NCI-H460 (cell line): Measurements from ENCODE around the gene ATP5PD. TPM values are rescaled to one million over a fixed set of nuclear protein-coding genes. Genes with fewer than 3 reads are reported as not detected.

Experiments used
- DNase-seq: peaks from one replicate; pipeline ENCODE4 v3.0.0-alpha.2; 2016; ENCODE audit warnings: low read depth; ENCODE audit errors: extremely low read depth
- polyA plus RNA-seq: library from polyadenylated mRNA; depleted of rRNA; stranded (reverse); fragments of >200 nt; gene quantifications from 2 replicates; pipeline ENCODE4 v1.2.3, GENCODE V29; 2014; cell fraction: nucleus; rRNA removed
- total RNA-seq: library from RNA; depleted of rRNA; stranded (reverse); fragments of >200 nt; shearing (Covaris generic); gene quantifications from 2 replicates; pipeline ENCODE4 v1.2.3, GENCODE V29; 2014; rRNA removed

ATP5PD gene
- total RNA-seq: 272 and 301 TPM in 2 replicates
- polyA plus RNA-seq: 175 TPM in 2 replicates

DNA sequence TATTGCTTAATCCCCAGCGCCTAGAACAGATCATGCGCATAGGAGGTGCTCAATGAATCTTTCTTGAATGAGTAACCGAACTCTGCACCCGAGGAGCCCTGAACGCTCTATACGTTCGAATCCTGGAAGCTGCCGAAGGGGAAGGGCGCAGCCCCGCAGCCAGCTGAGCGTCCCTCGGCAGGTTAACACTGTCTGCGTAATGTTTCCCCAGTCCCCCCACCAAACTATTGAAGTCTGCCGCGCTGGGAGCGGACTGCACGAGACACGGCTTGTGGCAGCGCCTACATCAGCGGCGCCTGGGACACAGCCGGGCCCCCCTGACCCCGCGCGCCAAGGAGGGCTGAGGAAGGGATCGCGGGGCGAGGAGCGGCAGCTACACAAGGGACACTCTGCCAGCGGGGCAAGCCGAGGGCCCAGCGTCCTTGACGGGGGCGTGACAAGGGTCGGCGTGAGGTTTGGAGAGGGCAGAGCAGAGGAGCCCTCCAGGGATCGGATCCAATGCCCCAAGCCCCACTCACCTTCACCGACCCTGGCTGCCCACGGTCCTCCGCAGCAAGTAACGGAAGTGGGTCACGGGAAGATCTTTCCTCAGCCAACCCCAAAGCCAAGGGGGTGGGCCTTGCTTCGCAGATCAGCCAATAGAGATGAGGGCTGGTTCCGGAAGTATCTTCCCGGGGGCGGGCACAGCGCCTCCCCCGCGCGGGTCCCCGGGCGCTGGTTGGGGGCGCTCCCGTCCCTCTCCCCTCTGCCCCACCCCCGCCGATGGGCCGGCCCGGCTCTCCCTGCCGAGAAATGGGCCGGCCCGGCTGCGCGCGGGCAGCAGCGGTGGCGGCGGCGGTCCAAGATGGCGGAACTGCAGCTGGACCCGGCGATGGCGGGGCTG is at the start of gene ATP5PD, which contains the start of gene KCTD2:
ATP5PD (minus strand) TSS at position 563 of the 883 bp plus-strand sequence. CDS start 4,319 bp downstream, outside the sequence.
KCTD2 (plus strand) TSS at position 819 of the 883 bp plus-strand sequence; CDS start at position 845, 26 bp downstream.
- DNase-seq: peak; percentile 95

DNA sequence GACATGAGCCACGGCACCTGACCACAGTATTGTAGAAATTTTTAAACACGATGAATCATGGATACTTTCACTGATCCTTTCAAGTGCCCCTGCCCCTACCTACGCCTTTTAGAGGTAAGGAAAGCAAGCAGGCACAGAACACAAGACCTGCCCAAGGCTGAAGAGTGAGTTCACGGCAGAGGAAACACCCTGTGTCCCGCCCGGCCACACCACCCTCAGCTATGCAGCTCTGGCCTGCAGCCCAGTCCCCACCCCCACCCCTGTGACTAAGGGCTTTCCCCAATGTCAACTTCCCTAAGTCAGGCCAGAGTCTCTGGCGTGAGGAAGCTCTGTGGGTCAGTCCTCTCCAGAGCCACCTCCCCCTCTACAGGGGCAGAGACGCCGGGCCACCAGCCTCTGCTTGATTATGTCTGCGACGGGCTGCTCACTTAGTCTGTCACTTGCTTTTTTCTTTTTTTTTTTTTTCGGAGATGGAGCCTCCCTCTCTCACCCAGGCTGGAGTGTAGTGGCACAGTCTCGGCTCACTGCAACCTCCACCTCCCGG is 49.4 kb upstream of the ATP5PD start:
- peak; percentile 94 for DNase-seq

DNA sequence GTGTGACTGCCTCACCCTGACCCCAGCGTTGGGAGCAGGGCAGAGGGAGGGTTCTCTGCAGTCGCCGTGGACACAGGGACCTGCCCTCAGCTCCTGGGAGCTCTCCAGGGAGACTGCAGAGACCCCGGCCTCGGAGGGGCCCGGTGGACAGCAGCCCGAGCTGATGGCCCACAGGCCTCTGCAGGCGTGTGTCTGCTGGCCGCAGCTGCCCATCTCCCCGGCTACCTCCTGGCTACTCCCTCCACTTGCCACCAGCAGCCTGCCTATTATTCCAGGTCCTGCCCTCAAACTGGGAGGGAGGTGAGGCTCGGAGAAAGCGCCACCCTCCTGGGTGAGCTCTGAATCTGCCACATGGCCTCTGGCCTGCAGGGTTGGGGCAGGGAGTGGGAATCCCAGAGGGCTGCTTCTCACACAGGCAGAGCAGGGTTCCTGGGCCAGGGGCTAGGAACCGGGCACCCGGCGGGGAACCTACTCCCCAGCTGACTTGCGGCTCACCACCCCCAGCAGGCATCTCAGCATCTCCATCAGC is 48.2 kb upstream of the ATP5PD start:
- DNase-seq: no peak

DNA sequence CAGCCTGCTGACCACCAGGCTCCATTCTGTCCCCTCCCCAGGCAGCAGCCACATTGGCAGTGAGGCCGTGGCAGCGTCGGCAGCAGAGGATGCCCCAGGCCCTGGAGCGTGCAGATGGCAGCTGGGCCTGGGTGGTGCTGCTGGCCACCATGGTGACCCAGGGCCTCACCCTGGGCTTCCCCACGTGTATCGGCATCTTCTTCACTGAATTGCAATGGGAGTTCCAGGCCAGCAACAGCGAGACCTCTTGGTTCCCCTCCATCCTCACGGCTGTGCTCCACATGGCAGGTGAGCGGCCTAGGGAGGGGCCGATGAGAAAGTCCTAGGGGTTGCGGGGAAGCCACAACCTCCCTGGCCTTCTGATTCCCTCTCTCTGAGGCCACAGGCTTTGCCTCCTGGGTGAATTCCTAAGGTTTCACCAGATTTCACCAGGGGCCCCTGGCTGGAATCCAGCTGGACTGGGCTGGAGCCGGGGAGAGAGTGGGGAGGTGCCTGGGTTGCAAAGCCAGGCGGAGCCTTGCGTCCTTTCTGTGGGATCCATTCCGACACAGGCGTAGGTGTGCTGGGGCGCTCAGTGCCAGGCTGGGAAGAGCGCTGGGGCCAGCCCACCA is 46.9 kb upstream of the ATP5PD start:
- peak; percentile 65 for DNase-seq

DNA sequence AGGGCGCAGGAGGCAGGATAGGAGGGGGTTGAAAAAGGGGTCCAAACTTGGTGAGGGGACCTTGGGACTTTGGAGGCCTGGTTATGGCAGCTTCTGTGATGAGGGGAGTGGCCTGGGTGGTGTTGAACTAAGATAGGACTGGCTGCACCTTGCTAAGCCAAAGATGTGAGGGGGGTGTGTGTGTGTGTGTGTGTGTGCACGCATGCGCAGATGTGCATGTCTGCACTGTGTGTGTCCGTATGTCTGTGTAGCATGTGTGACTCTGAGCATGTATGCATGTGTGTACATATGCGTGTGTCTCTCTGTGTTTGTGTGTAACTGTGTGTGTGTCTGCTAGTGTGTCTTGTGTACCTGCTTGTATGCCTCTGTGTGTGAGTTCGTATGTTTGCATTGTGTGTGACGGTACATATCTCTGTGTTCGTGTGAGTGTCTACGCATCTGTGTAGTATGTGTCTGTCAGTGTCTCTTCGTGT is 45.1 kb upstream of the ATP5PD start:
- no peak for DNase-seq

DNA sequence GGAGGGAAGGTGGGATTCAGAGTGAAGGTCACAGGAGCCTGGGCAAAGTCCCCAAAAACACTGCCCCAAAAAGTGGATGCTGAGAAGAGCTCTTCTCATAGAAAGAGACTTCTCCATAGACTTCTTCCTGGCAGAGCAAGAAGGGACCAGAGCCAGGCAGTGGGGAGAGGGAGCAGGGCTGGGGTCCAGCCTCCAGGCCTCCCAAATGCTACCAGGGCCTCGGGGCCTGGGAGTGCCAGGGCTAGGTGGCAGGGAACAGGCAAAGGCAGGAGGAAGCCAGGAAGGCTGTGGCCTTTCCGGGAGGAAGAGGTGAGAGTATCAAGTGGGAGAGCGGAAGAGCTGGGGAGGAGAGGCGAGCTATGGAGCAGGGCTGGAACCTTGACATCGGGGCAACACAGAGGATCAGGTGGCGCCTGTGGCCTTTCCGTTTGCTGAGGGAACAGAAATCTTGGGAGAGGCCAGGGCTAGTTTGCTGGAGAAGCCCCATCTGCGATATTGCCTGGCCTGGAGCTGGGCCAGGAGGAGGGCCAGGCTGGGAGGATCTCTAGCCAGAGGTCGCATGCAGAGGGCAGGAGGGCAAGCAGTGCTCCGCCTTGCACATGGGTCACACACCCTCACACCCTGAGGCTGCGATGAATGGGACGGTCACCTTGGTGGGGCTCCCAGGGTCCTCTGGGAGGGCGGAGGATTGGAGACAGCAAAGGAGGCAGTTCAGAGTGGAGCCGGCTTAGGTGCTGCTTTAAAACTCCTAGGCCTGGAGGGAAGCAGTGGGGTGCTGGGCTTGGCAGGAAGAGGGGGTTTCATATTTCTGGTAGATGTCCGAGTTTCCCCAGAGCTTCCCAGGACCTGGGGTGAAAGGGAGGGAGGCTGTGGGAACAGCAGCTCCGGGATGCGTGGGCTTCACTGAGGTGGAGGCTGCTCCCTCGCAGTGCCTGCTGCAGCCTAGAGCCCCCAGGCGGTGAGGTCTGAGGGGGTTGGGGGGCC is 44.4 kb upstream of the ATP5PD start:
- no peak for DNase-seq

DNA sequence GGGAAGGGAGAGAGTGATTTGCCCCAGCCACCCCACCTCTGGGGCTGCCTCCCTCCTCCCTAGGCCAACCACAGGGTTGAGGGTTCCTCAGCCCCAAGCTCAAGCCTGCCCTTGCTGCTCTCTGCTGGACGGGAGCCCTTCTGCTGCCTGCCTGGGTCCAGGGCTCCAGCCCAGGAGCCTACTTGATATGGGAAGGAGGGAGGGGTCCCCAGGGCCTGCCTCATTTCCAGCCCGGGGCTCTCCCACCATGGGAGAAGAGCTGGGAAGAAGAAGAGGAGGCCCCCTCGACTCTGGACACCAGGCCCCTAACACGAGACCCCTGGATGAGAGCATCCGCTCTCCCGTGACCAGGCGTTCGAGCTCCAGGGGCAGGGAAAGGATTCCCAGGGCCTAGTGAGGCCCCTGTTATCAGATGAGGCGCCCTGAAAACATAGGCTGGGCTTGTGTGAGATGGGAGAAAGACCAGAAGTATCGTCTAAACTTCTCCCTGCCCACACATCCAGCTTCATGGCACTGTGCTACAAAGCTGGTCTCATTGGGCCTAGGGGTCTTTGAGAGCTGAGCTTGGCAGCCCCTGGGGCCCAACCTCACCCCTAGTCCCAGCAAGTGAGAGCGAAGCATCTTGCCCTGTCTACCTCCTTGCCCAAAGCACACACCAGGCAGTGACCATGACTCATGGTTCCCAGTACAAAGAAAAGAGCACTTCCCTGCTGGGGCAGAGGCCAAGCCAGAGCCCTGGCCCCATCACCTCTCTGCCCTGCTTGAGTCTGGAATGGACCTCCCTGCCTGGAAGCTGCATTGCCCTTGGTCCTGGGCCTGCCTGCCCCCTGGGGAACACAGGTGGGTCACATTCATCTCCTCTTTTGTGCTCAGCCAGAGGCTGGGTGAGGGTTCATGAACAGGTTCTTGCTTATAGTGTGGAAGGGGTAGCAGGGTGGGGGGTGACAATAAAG is 42.0 kb upstream of the ATP5PD start:
- DNase-seq: no peak

DNA sequence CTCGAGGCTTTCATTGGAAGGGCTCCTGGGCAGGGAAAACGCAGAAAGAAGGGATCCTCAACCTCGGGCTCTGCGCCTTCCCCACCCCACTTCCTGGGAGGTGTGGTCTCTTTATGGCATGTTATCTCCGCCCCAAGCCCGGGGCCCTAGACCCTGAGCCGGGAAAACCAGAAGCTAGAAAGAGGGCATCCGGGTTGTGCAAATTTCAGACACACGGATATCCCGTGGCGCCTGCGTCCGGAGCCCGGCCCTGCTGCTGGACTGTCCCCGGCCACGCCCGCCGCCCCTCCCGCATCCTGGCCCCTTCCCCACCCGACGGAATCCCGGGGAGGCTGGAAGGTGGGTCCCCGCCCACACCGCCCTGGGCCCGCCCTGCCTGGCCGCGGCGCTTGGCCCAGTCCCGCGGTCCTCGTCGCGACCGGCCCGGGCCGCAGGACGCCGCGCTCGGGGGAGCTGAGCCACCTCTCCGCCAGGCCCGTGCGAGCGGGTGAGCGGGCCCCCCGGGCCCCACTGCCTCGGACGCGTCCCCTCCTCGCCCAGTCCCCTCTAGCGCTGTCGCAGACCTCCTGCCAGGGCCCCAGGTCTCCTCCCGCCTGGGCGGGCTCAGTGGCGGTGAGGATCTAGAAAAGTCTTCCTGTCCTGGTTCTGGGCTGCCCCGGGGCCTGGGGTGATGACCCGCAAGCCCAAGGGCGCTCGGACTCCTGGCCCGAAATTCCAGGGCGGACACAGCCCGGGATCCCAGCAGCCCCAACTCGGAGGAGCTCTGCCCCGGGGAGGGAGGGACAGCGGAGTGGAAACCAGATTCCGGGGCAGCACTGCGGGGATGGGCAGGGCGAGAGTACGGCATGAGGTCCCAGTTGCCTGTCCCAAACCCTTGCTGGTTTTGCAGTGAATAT is 41.0 kb upstream of the ATP5PD start, which contains the start of gene SLC16A5:
SLC16A5 (plus strand) TSS at position 397 of the 896 bp plus-strand sequence. CDS start 5,683 bp downstream, outside the sequence.
- DNase-seq: peak; percentile 94

DNA sequence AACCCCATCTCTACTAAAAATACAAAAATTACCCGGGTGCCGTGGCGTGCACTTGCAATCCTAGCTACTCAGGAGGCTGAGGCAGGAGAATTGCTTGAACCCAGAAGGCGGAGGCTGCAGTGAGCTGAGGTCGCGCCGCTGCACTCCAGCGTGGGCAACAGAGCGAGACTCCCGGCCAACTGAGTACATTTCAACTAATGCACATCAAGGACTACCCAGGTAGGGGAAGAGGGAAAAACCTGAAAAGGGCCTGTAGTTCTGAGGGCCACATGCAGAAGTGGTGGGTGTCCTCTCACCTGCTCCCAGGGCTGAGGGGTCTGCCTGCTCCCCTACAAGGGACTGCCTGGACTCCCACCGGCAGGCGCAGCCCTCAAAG is 40.4 kb upstream of the ATP5PD start:
- DNase-seq: no peak

DNA sequence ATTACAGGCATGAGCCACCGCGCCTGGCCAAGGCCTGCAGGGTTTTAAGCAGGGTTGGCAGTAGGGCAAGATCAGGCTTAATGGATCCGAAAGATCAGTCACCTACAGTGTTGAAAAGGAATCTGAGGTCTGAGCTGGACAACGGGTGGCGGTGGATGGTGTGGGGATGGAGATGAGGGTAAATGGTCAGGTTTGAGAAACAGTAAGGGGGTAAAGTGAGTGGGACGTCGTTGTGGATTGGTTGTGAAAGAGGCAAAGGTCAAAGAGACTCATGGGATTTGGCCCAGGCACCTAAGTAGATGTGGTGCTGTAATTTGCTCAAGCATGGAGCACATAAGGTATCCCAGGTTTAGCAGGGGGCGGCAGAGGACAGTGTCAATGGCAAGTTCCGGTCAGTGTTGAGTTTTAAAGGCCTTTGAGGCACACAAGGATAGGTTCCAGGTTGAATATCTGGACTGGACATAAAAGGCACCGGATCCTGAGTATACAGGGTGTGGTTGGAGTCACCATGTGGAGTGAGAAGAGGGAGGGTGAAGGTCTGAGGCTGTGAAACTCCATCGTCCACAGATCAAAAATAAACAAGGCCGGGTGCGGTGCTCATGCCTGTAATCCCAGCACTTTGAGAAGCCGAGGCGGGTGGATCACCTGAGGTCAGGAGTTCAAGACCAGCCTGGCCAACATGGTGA is 39.9 kb upstream of the ATP5PD start:
- DNase-seq: no peak

DNA sequence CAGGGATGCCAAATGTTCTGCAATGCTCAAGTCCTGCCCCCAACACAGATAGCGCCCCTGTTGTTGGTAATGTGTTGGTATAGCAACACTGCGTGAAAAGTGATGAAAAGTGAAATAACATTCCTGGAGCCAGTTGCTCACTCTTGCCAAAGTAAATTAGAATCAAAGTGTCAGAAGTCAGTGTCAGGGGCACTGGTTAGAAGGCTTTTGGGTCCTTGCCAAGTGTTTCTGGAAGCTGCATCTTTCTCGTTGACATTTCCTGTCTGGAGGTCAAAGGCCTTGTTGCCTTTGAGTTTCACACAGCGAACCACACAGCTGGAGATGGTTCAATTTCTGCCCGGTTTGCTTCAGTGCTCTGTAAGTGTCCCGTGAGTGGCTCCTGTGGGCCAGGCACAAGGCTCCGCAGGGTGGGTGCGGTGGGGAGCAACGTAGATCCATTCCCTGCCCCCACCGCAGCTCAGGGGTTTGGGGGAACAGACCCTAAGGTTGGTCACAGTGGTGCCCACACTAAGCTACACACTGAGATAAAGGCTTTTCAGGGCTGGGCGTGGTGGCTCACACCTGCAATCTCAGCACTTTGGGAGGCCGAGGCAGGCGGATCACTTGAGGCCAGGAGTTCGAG is 37.4 kb upstream of the ATP5PD start:
- DNase-seq: peak; percentile 97

DNA sequence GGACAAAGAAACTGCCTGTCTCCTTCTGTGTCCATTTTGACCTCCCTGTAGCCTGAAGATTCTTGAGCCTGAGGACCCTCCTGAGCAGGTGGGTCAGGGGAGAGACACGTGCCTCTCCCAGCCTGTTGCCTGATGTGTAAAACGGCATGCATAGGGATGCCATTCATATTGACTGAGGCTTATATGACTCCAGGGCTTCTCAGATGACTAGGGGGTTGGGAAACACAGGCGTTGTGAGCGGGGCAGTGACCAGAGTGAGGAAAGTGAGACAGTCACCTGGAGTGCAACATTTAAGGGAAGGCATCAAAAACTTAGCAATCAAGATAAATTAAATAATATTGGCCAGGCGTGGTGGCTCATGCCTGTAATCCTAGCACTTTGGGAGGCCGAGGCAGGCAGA is 35.9 kb upstream of the ATP5PD start:
- no peak for DNase-seq

DNA sequence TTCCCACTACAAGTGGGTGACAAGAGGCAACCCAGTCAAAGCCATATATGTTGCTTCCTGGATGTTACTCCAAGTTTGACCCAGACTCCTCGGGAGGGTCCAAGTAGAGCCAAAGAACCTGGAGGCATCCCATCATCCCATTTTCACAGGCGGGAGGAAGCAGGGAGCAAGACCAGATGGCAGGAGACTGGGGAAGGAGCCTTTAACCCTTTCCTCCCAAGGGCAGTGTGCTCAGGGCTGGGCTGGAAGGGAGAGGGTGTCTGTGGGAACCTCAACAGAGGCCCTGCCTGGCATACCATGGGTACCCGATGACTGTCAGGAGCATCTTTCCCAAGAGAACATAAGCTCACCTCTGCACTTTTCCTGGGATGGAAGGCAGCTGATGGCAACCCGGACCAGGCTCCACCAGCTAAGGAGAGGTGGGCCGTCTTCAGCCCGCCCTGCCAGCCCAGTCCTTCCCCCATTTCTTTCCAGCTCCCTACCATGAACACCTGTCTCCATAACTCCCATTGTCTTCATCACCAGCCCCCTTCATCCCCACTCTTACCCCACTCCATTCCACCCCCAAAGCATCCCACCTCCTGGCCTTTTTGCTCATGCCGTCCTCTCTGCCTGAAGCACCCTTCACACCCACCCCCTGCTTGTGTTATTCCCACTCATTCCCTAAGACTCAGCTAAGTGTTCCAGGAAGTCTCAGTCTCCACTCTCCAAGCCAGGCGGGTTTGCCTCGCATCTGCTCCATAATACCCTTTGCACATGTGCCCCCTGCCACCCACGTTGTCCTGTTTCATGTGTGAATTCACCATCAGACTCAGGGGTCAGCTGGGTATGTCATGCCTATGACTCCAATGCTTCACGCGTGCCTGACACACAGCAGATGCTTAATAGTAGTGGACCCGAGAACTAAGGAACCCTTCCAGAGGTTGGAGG is 35.1 kb upstream of the ATP5PD start:
- DNase-seq: no peak

DNA sequence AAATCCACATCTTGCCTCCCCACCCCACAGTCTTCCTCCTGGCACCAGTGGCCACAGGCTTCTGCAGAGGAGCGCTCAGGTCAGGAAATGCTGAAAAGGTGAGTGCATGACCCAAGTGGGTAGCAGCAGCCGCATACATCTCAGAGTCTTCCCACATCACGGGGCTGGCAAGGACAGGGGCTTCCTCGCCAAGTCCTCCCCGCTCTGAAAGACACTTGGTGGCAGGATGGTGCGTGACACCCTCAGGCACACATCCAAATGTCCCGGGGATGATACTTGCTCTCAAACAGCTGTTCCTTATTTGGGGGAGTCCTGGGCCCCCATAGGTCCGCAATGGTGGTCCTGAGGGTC is 32.2 kb upstream of the ATP5PD start:
- DNase-seq: no peak

DNA sequence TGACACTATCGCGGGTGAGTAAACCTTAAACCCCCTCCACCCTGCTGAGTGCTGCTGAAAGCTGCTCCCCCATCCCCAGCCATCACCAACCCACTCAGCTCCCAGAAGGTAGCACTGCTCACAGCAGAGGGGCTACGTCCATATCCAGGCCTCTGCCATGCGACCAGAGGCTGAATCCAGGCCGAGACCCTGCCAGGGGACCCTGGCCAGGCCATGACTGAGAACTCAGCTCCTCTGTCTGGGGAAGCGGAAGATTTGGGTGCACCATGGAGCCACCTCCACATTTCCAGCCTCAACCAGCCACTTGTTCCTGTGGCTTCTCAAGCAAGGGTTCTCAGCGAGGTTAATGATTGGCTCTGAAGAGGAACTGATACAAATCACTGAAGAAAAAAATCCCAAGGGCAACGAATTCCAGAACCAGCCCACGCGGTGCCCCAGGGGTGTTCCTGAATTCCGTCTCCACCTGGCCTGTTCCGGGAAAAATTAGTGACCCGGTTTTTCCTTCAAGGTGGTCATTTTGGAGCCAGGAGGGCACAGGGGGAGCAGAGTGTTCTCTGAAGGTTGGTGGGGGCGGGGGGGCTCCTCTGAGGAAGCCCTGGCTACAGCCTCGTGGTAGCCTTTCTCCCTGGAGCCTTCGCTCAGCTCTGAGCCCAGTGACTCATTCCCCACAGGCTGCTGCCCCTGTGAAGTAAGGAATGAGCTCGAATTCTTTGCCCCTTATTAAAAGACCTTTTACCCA is 31.7 kb upstream of the ATP5PD start:
- DNase-seq: no peak
